Keratinocyte (primary cell): ENCODE results near the gene OSTF1. TPM values are rescaled to one million over a fixed set of nuclear protein-coding genes. Genes with fewer than 3 reads are reported as not detected.

Source experiments
- DNase-seq: peaks from one replicate; pipeline ENCODE4 v3.0.0-alpha.2; 2011; ENCODE audit warnings: low read depth, missing footprints, low spot score
- FAIRE-seq: peaks from 2 replicates; lab custom pipeline; 2011; peaks lifted over from hg19 to GRCh38; lab: Jason Lieb, UNC
- H2AFZ ChIP-seq: 2 replicates; pipeline ENCODE4 v1.6.0; 2012; ENCODE audit warnings: low read length, control low read depth, inconsistent platforms; ENCODE audit not compliant: control insufficient read depth
- H3K27ac ChIP-seq: 2 replicates; pipeline ENCODE4 v1.5.1; 2011; ENCODE audit warnings: low read length; ENCODE audit not compliant: control insufficient read depth, insufficient read depth
- H3K27me3 ChIP-seq: 3 replicates; pipeline ENCODE4 v1.6.0; 2011; ENCODE audit warnings: low read length; ENCODE audit not compliant: control insufficient read depth, insufficient read depth; ENCODE audit errors: extremely low read depth
- H3K36me3 ChIP-seq, 2 experiments: 2 replicates in 1 of 2; 3 replicates in 1 of 2; pipeline ENCODE4 v1.5.1; 2011; ENCODE audit warnings: low read length in 2 of 2, mild to moderate bottlenecking in 1 of 2; ENCODE audit not compliant: control insufficient read depth in 2 of 2, insufficient read depth in 2 of 2; ENCODE audit errors: extremely low read depth in 1 of 2
- H3K4me1 ChIP-seq: 3 replicates; pipeline ENCODE4 v1.5.1; 2011; ENCODE audit warnings: low read length; ENCODE audit not compliant: control insufficient read depth, insufficient read depth; ENCODE audit errors: extremely low read depth
- H3K4me2 ChIP-seq: 3 replicates; pipeline ENCODE4 v1.6.0; 2011; ENCODE audit warnings: low read depth, low read length; ENCODE audit not compliant: control insufficient read depth, insufficient read depth; ENCODE audit errors: extremely low read depth
- H3K4me3 ChIP-seq, 3 experiments: fragments of 200-600 bp in 1 of 3; sonication (generic) in 1 of 3; 2 replicates in 2 of 3; 3 replicates in 1 of 3; pipeline ENCODE4 v1.5.1; 2011 to 2016; ENCODE audit warnings: low read length in 3 of 3, mild to moderate bottlenecking in 3 of 3, control low read depth in 2 of 3, inconsistent platforms in 1 of 3, low read depth in 1 of 3, mixed read lengths in 1 of 3, mixed run types in 1 of 3, moderate library complexity in 1 of 3; ENCODE audit not compliant: control insufficient read depth in 2 of 3, insufficient read depth in 2 of 3; ENCODE audit errors: extremely low read depth in 1 of 3
- H3K79me2 ChIP-seq: 2 replicates; pipeline ENCODE4 v1.6.0; 2012; ENCODE audit warnings: low read length; ENCODE audit not compliant: control insufficient read depth, insufficient read depth
- H3K9ac ChIP-seq: 3 replicates; pipeline ENCODE4 v1.6.0; 2011; ENCODE audit warnings: low read length; ENCODE audit not compliant: control insufficient read depth, insufficient read depth; ENCODE audit errors: extremely low read depth
- H3K9me1 ChIP-seq: 3 replicates; pipeline ENCODE4 v1.6.0; 2011; ENCODE audit warnings: low read length; ENCODE audit not compliant: control insufficient read depth, insufficient read depth; ENCODE audit errors: extremely low read depth
- H3K9me3 ChIP-seq: 2 replicates; pipeline ENCODE4 v1.5.1; 2012; ENCODE audit warnings: low read depth, low read length; ENCODE audit not compliant: control insufficient read depth
- H4K20me1 ChIP-seq: 3 replicates; pipeline ENCODE4 v1.6.0; 2011; ENCODE audit warnings: low read length; ENCODE audit not compliant: control insufficient read depth, insufficient read depth; ENCODE audit errors: extremely low read depth
- EZH2 ChIP-seq: IDR thresholded peaks from one replicate; pipeline ENCODE4 v1.6.1; 2012; ENCODE audit warnings: inconsistent platforms, mild to moderate bottlenecking, low read length, moderate library complexity
- dilution Hi-C: fragments of 300-500 bp; cut with MboI; formaldehyde crosslinking; loops from one replicate; pipeline ENCODE4 v1.7.0; 2020; ENCODE audit warnings: low sequenced_read_pairs; ENCODE audit not compliant: extremely low pct_ligation_motif_present
- polyA plus RNA-seq, 5 experiments: library from polyadenylated mRNA; depleted of rRNA in 3 of 5; stranded (reverse) in 3 of 5; stranded (forward) in 1 of 5; unstranded in 1 of 5; fragments of >200 nt; gene quantifications; 1 replicate in 1 of 5; 2 replicates in 3 of 5; 3 replicates in 1 of 5; pipeline versions ENCODE4 v1.2.1 to v1.2.3, GENCODE V29; 2011 to 2012; ENCODE audit warnings: missing spikeins in 2 of 5, low read depth in 1 of 5, low replicate concordance in 1 of 5
- TF ChIP-seq, protein P1 (sequence below), 3 experiments: IDR thresholded peaks in 1 of 3; conservative IDR thresholded peaks in 1 of 3; optimal IDR thresholded peaks in 1 of 3; 2 replicates in 2 of 3; 3 replicates in 1 of 3; pipeline versions ENCODE3 to v1.5.1; 2011; ENCODE audit warnings: low read length in 3 of 3, mild to moderate bottlenecking in 3 of 3, moderate library complexity in 2 of 3, control low read depth in 1 of 3, inconsistent platforms in 1 of 3; ENCODE audit not compliant: insufficient read depth in 2 of 3; ENCODE audit errors: extremely low read depth in 1 of 3

The OSTF1 gene
- polyA plus RNA-seq, 1 donor (not counting 4 experiments of a cell fraction or from before 2014, with no cell fraction given): 39.2 TPM

DNA sequence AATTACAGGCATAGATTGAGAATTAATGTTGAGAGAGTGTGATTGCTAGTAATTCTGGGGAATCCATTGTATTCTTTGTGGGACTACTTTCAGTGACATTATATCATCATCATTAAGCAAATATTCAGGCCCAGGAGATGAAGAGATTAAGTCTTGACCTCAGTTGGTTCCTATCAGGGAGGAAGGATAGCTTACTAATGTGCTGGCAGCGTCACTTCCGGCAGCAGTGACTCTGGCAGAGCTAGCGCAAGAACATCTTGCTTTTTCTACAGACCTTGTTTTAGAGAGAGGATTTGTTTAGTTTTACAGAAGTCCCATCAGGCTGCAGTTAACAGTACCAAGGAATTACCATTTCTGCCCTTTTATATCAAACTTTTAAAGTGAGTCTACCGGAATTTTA is 20.3 kb downstream of the OSTF1 start:
- no peak overlapping the region for H2AFZ ChIP-seq
- H3K4me1 ChIP-seq: peaks cover 16% of the 10 kb centered on the region
- H3K36me3 ChIP-seq: no peaks in the 10 kb centered on the region
- H3K4me3 ChIP-seq: no peak overlapping the region
- FAIRE-seq (no peak), DNase-seq (no peak)
- no peaks in the 10 kb centered on the region for H4K20me1 ChIP-seq
- no peaks in the 10 kb centered on the region for H3K27me3 ChIP-seq
- H3K27ac ChIP-seq: no peak overlapping the region
- H3K4me2 ChIP-seq: no peak overlapping the region
- no peaks in the 10 kb centered on the region for H3K9me1 ChIP-seq
- H3K9me3 ChIP-seq: no peaks in the 10 kb centered on the region
- peaks cover 63% of the 10 kb centered on the region for H3K79me2 ChIP-seq
- H3K9ac ChIP-seq: no peak overlapping the region
- TF ChIP-seq, protein P1, sequence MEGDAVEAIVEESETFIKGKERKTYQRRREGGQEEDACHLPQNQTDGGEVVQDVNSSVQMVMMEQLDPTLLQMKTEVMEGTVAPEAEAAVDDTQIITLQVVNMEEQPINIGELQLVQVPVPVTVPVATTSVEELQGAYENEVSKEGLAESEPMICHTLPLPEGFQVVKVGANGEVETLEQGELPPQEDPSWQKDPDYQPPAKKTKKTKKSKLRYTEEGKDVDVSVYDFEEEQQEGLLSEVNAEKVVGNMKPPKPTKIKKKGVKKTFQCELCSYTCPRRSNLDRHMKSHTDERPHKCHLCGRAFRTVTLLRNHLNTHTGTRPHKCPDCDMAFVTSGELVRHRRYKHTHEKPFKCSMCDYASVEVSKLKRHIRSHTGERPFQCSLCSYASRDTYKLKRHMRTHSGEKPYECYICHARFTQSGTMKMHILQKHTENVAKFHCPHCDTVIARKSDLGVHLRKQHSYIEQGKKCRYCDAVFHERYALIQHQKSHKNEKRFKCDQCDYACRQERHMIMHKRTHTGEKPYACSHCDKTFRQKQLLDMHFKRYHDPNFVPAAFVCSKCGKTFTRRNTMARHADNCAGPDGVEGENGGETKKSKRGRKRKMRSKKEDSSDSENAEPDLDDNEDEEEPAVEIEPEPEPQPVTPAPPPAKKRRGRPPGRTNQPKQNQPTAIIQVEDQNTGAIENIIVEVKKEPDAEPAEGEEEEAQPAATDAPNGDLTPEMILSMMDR (optimal IDR thresholded peaks at IDR 0.05 in 1 of 3, IDR thresholded peaks at IDR 0.05 in 1 of 3, conservative IDR thresholded peaks at IDR 0.05 in 1 of 3; ENCODE audit: extremely low read depth in 1 of 3, insufficient read depth in 2 of 3, low read length in 3 of 3): no peak
- dilution Hi-C loops: no loop called here

DNA sequence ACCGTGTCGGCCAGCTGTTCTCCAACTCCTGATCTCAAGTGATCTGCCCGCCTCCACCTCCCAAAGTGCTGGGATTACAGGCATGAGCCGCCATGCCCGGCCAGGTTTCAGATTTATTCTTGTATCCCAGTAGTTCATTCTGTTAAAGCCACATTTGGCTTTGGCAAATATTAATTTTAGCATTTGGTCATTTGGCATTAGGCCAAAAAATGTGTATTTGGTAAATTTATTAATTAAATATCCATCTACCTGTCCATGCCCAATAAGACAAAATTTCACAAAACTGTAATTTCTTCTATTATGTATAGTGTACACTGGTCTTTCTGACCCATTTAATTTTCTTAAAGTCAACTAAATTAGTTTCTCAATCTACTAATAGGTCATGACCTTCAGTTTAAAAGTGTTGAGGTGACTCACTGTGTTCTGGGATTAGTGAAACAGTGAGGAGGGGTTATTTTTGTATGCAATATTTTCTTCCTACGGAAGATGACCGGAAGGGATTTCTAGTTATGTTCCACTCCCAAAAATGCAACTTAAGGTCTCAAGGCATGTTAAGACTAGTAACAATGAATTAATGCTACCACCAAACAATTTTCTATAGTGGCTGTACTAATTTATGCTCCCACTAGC is 21.0 kb downstream of the OSTF1 start:
- Histone ChIP-seq H3K27me3 (no peaks in the 10 kb centered on the region), H3K9me1 (no peaks in the 10 kb centered on the region), H3K27ac (no peak overlapping the region), H3K36me3 (no peaks in the 10 kb centered on the region), H3K9me3 (no peaks in the 10 kb centered on the region), H3K4me1 (peaks cover 16% of the 10 kb centered on the region), H3K4me3 (no peak overlapping the region), H3K9ac (no peak overlapping the region), H2AFZ (no peak overlapping the region), H3K79me2 (peaks cover 60% of the 10 kb centered on the region), H3K4me2 (no peak overlapping the region), H4K20me1 (no peaks in the 10 kb centered on the region)
- DNase-seq (no peak), FAIRE-seq (no peak)
- dilution Hi-C loops: no loop called here
- no peak for TF ChIP-seq EZH2
- TF ChIP-seq, protein P1 (optimal IDR thresholded peaks at IDR 0.05 in 1 of 3, IDR thresholded peaks at IDR 0.05 in 1 of 3, conservative IDR thresholded peaks at IDR 0.05 in 1 of 3; ENCODE audit: extremely low read depth in 1 of 3, insufficient read depth in 2 of 3, low read length in 3 of 3): no peak
